ENCODE results near the gene CST3. TPM values are rescaled to one million over a fixed set of nuclear protein-coding genes. Genes with fewer than 3 reads are reported as not detected.

The CST3 gene
- total and polyA plus RNA-seq, 3 experiments from 2014 or later = 3.0 to 5.3 (median 4.9) TPM

GRCh38 chr20:23679133-23680092 is 41.7 kb upstream of the CST3 start:
- DNase-seq = no peak
- Histone ChIP-seq H3K4me3 (ENCODE audit: low read length) (no peak overlapping the region), H3K36me3 (ENCODE audit: insufficient read depth, low read length) (no peaks in the 10 kb centered on the region), H3K4me1 (ENCODE audit: insufficient read depth, low read length) (no peaks in the 10 kb centered on the region), H3K9me3 (ENCODE audit: low read length) (no peaks in the 10 kb centered on the region), H3K27ac (ENCODE audit: low read depth, low read length) (no peak overlapping the region), H3K27me3 (ENCODE audit: insufficient read depth, low read length, poor library complexity, severe bottlenecking) (no peaks in the 10 kb centered on the region)
- Mint-ChIP-seq H3K4me1 (no peaks in the 10 kb centered on the region), H3K9me3 (no peaks in the 10 kb centered on the region), H3K27me3 (peaks cover 7 to 20% of the 10 kb centered on the region in 2 donors), H3K4me3 (no peak overlapping the region), H3K36me3 (no peaks in the 10 kb centered on the region), H3K27ac (peak overlapping the region in 2 of 8 donors; percentile 30 to 70)
- ChIA-PET CTCF (no interaction called here), POLR2A (no interaction called here)

GRCh38 chr20:23673209-23673608 is 35.5 kb upstream of the CST3 start:
- ChIA-PET CTCF (no interaction called here), POLR2A (no interaction called here)
- Histone ChIP-seq H3K4me3 (ENCODE audit: low read length) (no peak overlapping the region), H3K36me3 (ENCODE audit: insufficient read depth, low read length) (no peaks in the 10 kb centered on the region), H3K9me3 (ENCODE audit: low read length) (no peaks in the 10 kb centered on the region), H3K27ac (ENCODE audit: low read depth, low read length) (no peak overlapping the region), H3K4me1 (ENCODE audit: insufficient read depth, low read length) (no peaks in the 10 kb centered on the region), H3K27me3 (ENCODE audit: insufficient read depth, low read length, poor library complexity, severe bottlenecking) (no peaks in the 10 kb centered on the region)
- Mint-ChIP-seq H3K27me3 (peaks cover 0 to 3% of the 10 kb centered on the region in 2 donors), H3K27ac (no peak overlapping the region), H3K9me3 (no peaks in the 10 kb centered on the region), H3K4me3 (no peak overlapping the region), H3K36me3 (no peaks in the 10 kb centered on the region), H3K4me1 (no peaks in the 10 kb centered on the region)
- no peak for DNase-seq

GRCh38 chr20:23672158-23672557 is 34.4 kb upstream of the CST3 start:
- POLR2A ChIA-PET = no interaction called here
- Histone ChIP-seq H3K4me1 (ENCODE audit: insufficient read depth, low read length) (no peaks in the 10 kb centered on the region), H3K9me3 (ENCODE audit: low read length) (no peaks in the 10 kb centered on the region), H3K4me3 (ENCODE audit: low read length) (no peak overlapping the region), H3K27me3 (ENCODE audit: insufficient read depth, low read length, poor library complexity, severe bottlenecking) (no peaks in the 10 kb centered on the region), H3K27ac (ENCODE audit: low read depth, low read length) (no peak overlapping the region), H3K36me3 (ENCODE audit: insufficient read depth, low read length) (no peaks in the 10 kb centered on the region)
- Mint-ChIP-seq H3K27ac (no peak overlapping the region), H3K27me3 (peaks cover 0 to 2% of the 10 kb centered on the region in 2 donors), H3K4me3 (no peak overlapping the region), H3K36me3 (no peaks in the 10 kb centered on the region), H3K9me3 (no peaks in the 10 kb centered on the region), H3K4me1 (no peaks in the 10 kb centered on the region)
- CTCF ChIA-PET = no interaction called here
- no peak for DNase-seq

- DNase-seq = no peak
- Mint-ChIP-seq H3K27me3 (no peaks in the 10 kb centered on the region), H3K4me1 (no peaks in the 10 kb centered on the region), H3K36me3 (no peaks in the 10 kb centered on the region), H3K4me3 (no peak overlapping the region), H3K27ac (no peak overlapping the region), H3K9me3 (no peaks in the 10 kb centered on the region)
- no peak overlapping the region for H3K27ac ChIP-seq (ENCODE audit: low read depth, low read length)
- H3K36me3 ChIP-seq (ENCODE audit: insufficient read depth, low read length) = no peaks in the 10 kb centered on the region
- H3K9me3 ChIP-seq (ENCODE audit: low read length) = no peaks in the 10 kb centered on the region
- POLR2A ChIA-PET = no interaction called here
- H3K27me3 ChIP-seq (ENCODE audit: insufficient read depth, low read length, poor library complexity, severe bottlenecking) = no peaks in the 10 kb centered on the region
- CTCF ChIA-PET = no interaction called here
- H3K4me1 ChIP-seq (ENCODE audit: insufficient read depth, low read length) = no peaks in the 10 kb centered on the region
- no peak overlapping the region for H3K4me3 ChIP-seq (ENCODE audit: low read length)
Observed at GRCh38 chr20:23671479-23671878, 33.7 kb upstream of the CST3 start.

GRCh38 chr20:23670361-23670760 is 32.6 kb upstream of the CST3 start:
- no peaks in the 10 kb centered on the region for H3K36me3 Mint-ChIP-seq
- Histone ChIP-seq H3K27ac (ENCODE audit: low read depth, low read length) (no peak overlapping the region), H3K4me1 (ENCODE audit: insufficient read depth, low read length) (no peaks in the 10 kb centered on the region), H3K4me3 (ENCODE audit: low read length) (no peak overlapping the region), H3K36me3 (ENCODE audit: insufficient read depth, low read length) (no peaks in the 10 kb centered on the region), H3K9me3 (ENCODE audit: low read length) (no peaks in the 10 kb centered on the region), H3K27me3 (ENCODE audit: insufficient read depth, low read length, poor library complexity, severe bottlenecking) (no peaks in the 10 kb centered on the region)
- H3K9me3 Mint-ChIP-seq = no peaks in the 10 kb centered on the region
- no peak overlapping the region for H3K4me3 Mint-ChIP-seq
- POLR2A ChIA-PET = no interaction called here
- H3K27me3 Mint-ChIP-seq = no peaks in the 10 kb centered on the region
- CTCF ChIA-PET = no interaction called here
- DNase-seq = no peak
- no peak overlapping the region for H3K27ac Mint-ChIP-seq
- no peaks in the 10 kb centered on the region for H3K4me1 Mint-ChIP-seq

GRCh38 chr20:23669866-23670265 is 32.1 kb upstream of the CST3 start:
- no peaks in the 10 kb centered on the region for H3K9me3 ChIP-seq (ENCODE audit: low read length)
- H3K4me1 ChIP-seq (ENCODE audit: insufficient read depth, low read length) = no peaks in the 10 kb centered on the region
- H3K9me3 Mint-ChIP-seq = no peaks in the 10 kb centered on the region
- ChIA-PET CTCF (no interaction called here), POLR2A (no interaction called here)
- H3K27me3 ChIP-seq (ENCODE audit: insufficient read depth, low read length, poor library complexity, severe bottlenecking) = no peaks in the 10 kb centered on the region
- no peak overlapping the region for H3K27ac ChIP-seq (ENCODE audit: low read depth, low read length)
- H3K4me3 ChIP-seq (ENCODE audit: low read length) = no peak overlapping the region
- H3K36me3 Mint-ChIP-seq = no peaks in the 10 kb centered on the region
- no peaks in the 10 kb centered on the region for H3K36me3 ChIP-seq (ENCODE audit: insufficient read depth, low read length)
- H3K4me3 Mint-ChIP-seq = no peak overlapping the region
- no peak overlapping the region for H3K27ac Mint-ChIP-seq
- H3K27me3 Mint-ChIP-seq = no peaks in the 10 kb centered on the region
- no peaks in the 10 kb centered on the region for H3K4me1 Mint-ChIP-seq
- DNase-seq = no peak

- Histone ChIP-seq H3K4me1 (ENCODE audit: insufficient read depth, low read length) (no peaks in the 10 kb centered on the region), H3K9me3 (ENCODE audit: low read length) (no peaks in the 10 kb centered on the region), H3K4me3 (ENCODE audit: low read length) (no peak overlapping the region), H3K27ac (ENCODE audit: low read depth, low read length) (no peak overlapping the region), H3K36me3 (ENCODE audit: insufficient read depth, low read length) (no peaks in the 10 kb centered on the region), H3K27me3 (ENCODE audit: insufficient read depth, low read length, poor library complexity, severe bottlenecking) (no peaks in the 10 kb centered on the region)
- DNase-seq = no peak
- POLR2A ChIA-PET = no interaction called here
- H3K27me3 Mint-ChIP-seq = no peaks in the 10 kb centered on the region
- no peaks in the 10 kb centered on the region for H3K9me3 Mint-ChIP-seq
- H3K4me1 Mint-ChIP-seq = no peaks in the 10 kb centered on the region
- H3K27ac Mint-ChIP-seq = no peak overlapping the region
- CTCF ChIA-PET = no interaction called here
- H3K36me3 Mint-ChIP-seq = no peaks in the 10 kb centered on the region
- H3K4me3 Mint-ChIP-seq = no peak overlapping the region
Observed at GRCh38 chr20:23669327-23669726, 31.6 kb upstream of the CST3 start.

GRCh38 chr20:23668477-23668951 is 30.8 kb upstream of the CST3 start:
- Histone ChIP-seq H3K4me1 (ENCODE audit: insufficient read depth, low read length) (no peaks in the 10 kb centered on the region), H3K36me3 (ENCODE audit: insufficient read depth, low read length) (no peaks in the 10 kb centered on the region), H3K4me3 (ENCODE audit: low read length) (no peak overlapping the region), H3K9me3 (ENCODE audit: low read length) (no peaks in the 10 kb centered on the region), H3K27ac (ENCODE audit: low read depth, low read length) (no peak overlapping the region), H3K27me3 (ENCODE audit: insufficient read depth, low read length, poor library complexity, severe bottlenecking) (no peaks in the 10 kb centered on the region)
- no peak overlapping the region for H3K4me3 Mint-ChIP-seq
- H3K27ac Mint-ChIP-seq = no peak overlapping the region
- no peaks in the 10 kb centered on the region for H3K27me3 Mint-ChIP-seq
- ChIA-PET CTCF (no interaction called here), POLR2A (no interaction called here)
- H3K36me3 Mint-ChIP-seq = no peaks in the 10 kb centered on the region
- no peaks in the 10 kb centered on the region for H3K4me1 Mint-ChIP-seq
- DNase-seq = peak in 3 of 5 donors; percentile 6 to 18 (median 11)
- H3K9me3 Mint-ChIP-seq = no peaks in the 10 kb centered on the region
